H1 (cell line): ENCODE data around the gene CTBP2. TPM values are rescaled to one million over a fixed set of nuclear protein-coding genes. Genes with fewer than 3 reads are reported as not detected.

ENCODE experiments used
- CTCF ChIA-PET: fragments of 300-600 bp; sonication (Branson Sonifier 250); formaldehyde crosslinking; loops from one replicate; lab custom pipeline; 2021; ENCODE audit not compliant: partially characterized antibody; lab: Charles Lee
- POLR2A ChIA-PET: fragments of 300-600 bp; sonication (Branson Sonifier 250); formaldehyde crosslinking; loops from one replicate; lab custom pipeline; 2021; ENCODE audit warnings: inconsistent platforms; ENCODE audit not compliant: partially characterized antibody; lab: Charles Lee
- DNase-seq, 2 experiments: peaks; one replicate each; pipeline versions ENCODE4 v3.0.0 to v3.0.0-alpha.2; 2010 to 2022; ENCODE audit warnings: low spot score in 2 of 2, low read depth in 1 of 2, mixed read lengths in 1 of 2
- FAIRE-seq: peaks from 2 replicates; lab custom pipeline; 2011; peaks lifted over from hg19 to GRCh38; lab: Jason Lieb, UNC
- H2AFZ ChIP-seq: 2 replicates; pipeline ENCODE4 v1.8.1; 2012; ENCODE audit warnings: low read length, inconsistent platforms
- H2AK5ac ChIP-seq: 2 replicates; pipeline ENCODE4 v1.6.1; 2013; ENCODE audit warnings: low read depth, low read length
- H2BK120ac ChIP-seq: replicated peaks from 2 replicates; pipeline ENCODE3; 2013; ENCODE audit warnings: low read depth, low read length, inconsistent platforms
- H2BK12ac ChIP-seq: 2 replicates; pipeline ENCODE4 v1.6.1; 2013; ENCODE audit warnings: low read depth, low read length
- H2BK15ac ChIP-seq: 2 replicates; pipeline ENCODE4 v1.6.1; 2013; ENCODE audit warnings: low read length
- H2BK20ac ChIP-seq: 2 replicates; pipeline ENCODE4 v1.6.1; 2013; ENCODE audit warnings: low read length
- H2BK5ac ChIP-seq: 2 replicates; pipeline ENCODE4 v1.6.1; 2013; ENCODE audit warnings: low read depth, low read length
- H3K14ac ChIP-seq: 2 replicates; pipeline ENCODE4 v1.6.1; 2013; ENCODE audit warnings: inconsistent platforms; ENCODE audit not compliant: insufficient read length
- H3K18ac ChIP-seq: 2 replicates; pipeline ENCODE4 v1.6.1; 2013; ENCODE audit warnings: low read length; ENCODE audit errors: extremely low read depth
- H3K23ac ChIP-seq: 2 replicates; pipeline ENCODE4 v1.6.1; 2013; ENCODE audit warnings: inconsistent platforms; ENCODE audit not compliant: insufficient read length
- H3K23me2 ChIP-seq: 2 replicates; pipeline ENCODE4 v1.6.1; 2013; ENCODE audit warnings: low read depth, low read length
- H3K27ac ChIP-seq: 2 replicates; pipeline ENCODE4 v1.6.1; 2011; ENCODE audit warnings: low read depth, low read length, inconsistent platforms
- H3K27me3 ChIP-seq, 4 experiments: replicated peaks in 1 of 4; 1 replicate in 1 of 4; 2 replicates in 3 of 4; pipeline versions ENCODE4 v1.6.1 to v1.8.1; 2011 to 2013; ENCODE audit warnings: low read length in 3 of 4, mild to moderate bottlenecking in 3 of 4, inconsistent platforms in 2 of 4, mixed read lengths in 2 of 4, moderate library complexity in 1 of 4; ENCODE audit not compliant: control insufficient read depth in 3 of 4, insufficient read depth in 3 of 4; ENCODE audit errors: extremely low read depth in 1 of 4
- H3K36me3 ChIP-seq, 4 experiments: 2 replicates each; pipeline versions ENCODE4 v1.6.1 to v1.8.1; 2011 to 2013; ENCODE audit warnings: mild to moderate bottlenecking in 4 of 4, low read length in 3 of 4, moderate library complexity in 2 of 4, control low read depth in 1 of 4, inconsistent platforms in 1 of 4; ENCODE audit not compliant: insufficient read depth in 4 of 4, control insufficient read depth in 2 of 4
- H3K4ac ChIP-seq: replicated peaks from 2 replicates; pipeline ENCODE3; 2013; ENCODE audit warnings: low read length, low read depth, mixed read lengths, inconsistent platforms; ENCODE audit not compliant: insufficient read length
- H3K4me1 ChIP-seq, 4 experiments: replicated peaks in 1 of 4; 1 replicate in 1 of 4; 2 replicates in 3 of 4; pipeline versions ENCODE4 v1.6.1 to v1.8.1; 2011 to 2013; ENCODE audit warnings: low read length in 3 of 4, inconsistent platforms in 2 of 4, mixed read lengths in 1 of 4; ENCODE audit not compliant: insufficient read depth in 4 of 4, control insufficient read depth in 3 of 4
- H3K4me2 ChIP-seq, 2 experiments: 2 replicates each; pipeline versions ENCODE4 v1.6.1 to v1.8.1; 2011 to 2013; ENCODE audit warnings: low read depth in 2 of 2, low read length in 2 of 2, control low read depth in 1 of 2, inconsistent platforms in 1 of 2, mild to moderate bottlenecking in 1 of 2; ENCODE audit not compliant: insufficient read depth in 1 of 2
- H3K4me3 ChIP-seq, 4 experiments: fragments of 200-600, 300-600 bp in 1 of 4; sonication (generic), shearing (Covaris generic), sonication (Bioruptor Twin) in 1 of 4; 2 replicates each; pipeline versions ENCODE4 v1.5.1 to v1.8.1; 2011 to 2016; ENCODE audit warnings: low read length in 4 of 4, low read depth in 3 of 4, control low read depth in 2 of 4, inconsistent platforms in 2 of 4, mild to moderate bottlenecking in 2 of 4, mixed read lengths in 1 of 4, moderate library complexity in 1 of 4; ENCODE audit not compliant: insufficient read depth in 2 of 4; ENCODE audit errors: extremely low read depth in 1 of 4
- H3K56ac ChIP-seq: replicated peaks from 2 replicates; pipeline ENCODE3; 2013; ENCODE audit warnings: low read depth, mild to moderate bottlenecking, mixed read lengths, low read length, inconsistent platforms; ENCODE audit not compliant: insufficient read length
- H3K79me1 ChIP-seq: 2 replicates; pipeline ENCODE4 v1.6.1; 2013; ENCODE audit warnings: low read depth, low read length, control low read depth
- H3K79me2 ChIP-seq, 2 experiments: 2 replicates each; pipeline versions ENCODE4 v1.6.1 to v1.8.1; 2012 to 2013; ENCODE audit warnings: low read length in 2 of 2, mild to moderate bottlenecking in 2 of 2, inconsistent platforms in 1 of 2; ENCODE audit not compliant: insufficient read depth in 2 of 2, control insufficient read depth in 1 of 2
- H3K9ac ChIP-seq, 4 experiments: replicated peaks in 1 of 4; 1 replicate in 1 of 4; 2 replicates in 3 of 4; pipeline versions ENCODE4 v1.6.1 to v1.8.1; 2011 to 2013; ENCODE audit warnings: low read depth in 3 of 4, low read length in 3 of 4, control low read depth in 2 of 4, mild to moderate bottlenecking in 2 of 4, moderate library complexity in 2 of 4, inconsistent platforms in 1 of 4; ENCODE audit errors: extremely low read depth in 1 of 4
- H3K9me3 ChIP-seq, 2 experiments: 2 replicates each; pipeline versions ENCODE4 v1.6.1 to v1.8.1; 2012 to 2013; ENCODE audit warnings: mild to moderate bottlenecking in 2 of 2, moderate library complexity in 2 of 2, control low read depth in 1 of 2, inconsistent platforms in 1 of 2, low read depth in 1 of 2, low read length in 1 of 2, mixed read lengths in 1 of 2; ENCODE audit not compliant: insufficient read depth in 2 of 2
- H4K20me1 ChIP-seq, 2 experiments: replicated peaks in 1 of 2; 2 replicates each; pipeline versions ENCODE3 to v1.8.1; 2011 to 2013; ENCODE audit warnings: inconsistent platforms in 2 of 2, low read length in 2 of 2, mild to moderate bottlenecking in 1 of 2; ENCODE audit not compliant: insufficient read depth in 2 of 2, control insufficient read depth in 1 of 2
- H4K5ac ChIP-seq: 2 replicates; pipeline ENCODE4 v1.6.1; 2013; ENCODE audit warnings: low read length, low read depth, mixed read lengths, inconsistent platforms; ENCODE audit not compliant: insufficient read length
- H4K8ac ChIP-seq: 2 replicates; pipeline ENCODE4 v1.8.0; 2013; ENCODE audit warnings: mild to moderate bottlenecking, moderate library complexity, low read length, inconsistent platforms; ENCODE audit not compliant: insufficient read depth; ENCODE audit errors: extremely low read depth
- H4K91ac ChIP-seq: replicated peaks from 2 replicates; pipeline ENCODE3; 2013; ENCODE audit warnings: low read length, mixed read lengths, inconsistent platforms; ENCODE audit not compliant: insufficient read length
- ASH2L ChIP-seq: fragments of 200-600, 300-600 bp; sonication (generic); IDR thresholded peaks from one replicate; pipeline ENCODE4 v1.7.1; 2017; ENCODE audit warnings: low read length
- BACH1 ChIP-seq: IDR thresholded peaks from 2 replicates; pipeline ENCODE4 v1.6.1; 2012; ENCODE audit warnings: low read length, improper control_type of control experiment
- CBX8 ChIP-seq: fragments of 300-800, 300-1000 bp; sonication (generic); IDR thresholded peaks from 2 replicates; pipeline ENCODE4 v1.7.1; 2016; ENCODE audit warnings: low read depth, low read length, borderline replicate concordance
- CEBPB ChIP-seq: IDR thresholded peaks from 2 replicates; pipeline ENCODE4 v1.6.1; 2012; ENCODE audit warnings: low read depth, low read length
- EGR1 ChIP-seq: IDR thresholded peaks from 2 replicates; pipeline ENCODE4 v1.6.1; 2011; ENCODE audit warnings: low read depth, low read length, borderline replicate concordance
- HDAC2 ChIP-seq, 2 experiments: fragments of 300-600 bp in 1 of 2; sonication (generic) in 1 of 2; IDR thresholded peaks; 2 replicates each; pipeline ENCODE4 v1.6.1; 2011 to 2012; ENCODE audit warnings: low read depth in 2 of 2, low read length in 2 of 2, mild to moderate bottlenecking in 2 of 2, moderate library complexity in 2 of 2, borderline replicate concordance in 1 of 2, inconsistent platforms in 1 of 2
- NRF1 ChIP-seq: IDR thresholded peaks from 2 replicates; pipeline ENCODE4 v1.6.1; 2011; ENCODE audit warnings: mild to moderate bottlenecking, low read depth, low read length, improper control_type of control experiment
- POLR2AphosphoS5 ChIP-seq: IDR thresholded peaks from 2 replicates; pipeline ENCODE4 v1.6.1; 2011; ENCODE audit warnings: low read depth, low read length
- POU5F1 ChIP-seq: IDR thresholded peaks from 2 replicates; pipeline ENCODE4 v1.6.1; 2011; ENCODE audit warnings: low read depth, mild to moderate bottlenecking, low read length, moderate library complexity
- RAD21 ChIP-seq, 2 experiments: IDR thresholded peaks in 1 of 2; conservative IDR thresholded peaks in 1 of 2; 2 replicates each; pipeline ENCODE4 v1.6.1; 2011; ENCODE audit warnings: low read depth in 2 of 2, low read length in 2 of 2, improper control_type of control experiment in 1 of 2, inconsistent platforms in 1 of 2, mild to moderate bottlenecking in 1 of 2, moderate library complexity in 1 of 2
- RBBP5 ChIP-seq: IDR thresholded peaks from 2 replicates; pipeline ENCODE4 v1.7.1; 2012; ENCODE audit warnings: low read depth, mild to moderate bottlenecking, inconsistent platforms, low read length, moderate library complexity, borderline replicate concordance
- SIX5 ChIP-seq: IDR thresholded peaks from 2 replicates; pipeline ENCODE4 v1.6.1; 2011; ENCODE audit warnings: mild to moderate bottlenecking, low read depth, low read length
- SUZ12 ChIP-seq: fragments of 200-600 bp; sonication (generic); IDR thresholded peaks from 2 replicates; pipeline ENCODE4 v1.6.1; 2012; ENCODE audit warnings: mild to moderate bottlenecking, inconsistent platforms, low read length, moderate library complexity, mixed read lengths
- WGBS, 2 experiments: shearing (Covaris generic) in 1 of 2; methylation state at CpG; one replicate each; pipeline versions ENCODE4 v1.1.6 to v1.1.7; 2013 to 2015; ENCODE audit warnings: low lambda C conversion rate in 2 of 2, mixed read lengths in 2 of 2, inconsistent platforms in 1 of 2, low coverage in 1 of 2, missing lambda C conversion rate in 1 of 2; ENCODE audit not compliant: insufficient replicate concordance in 2 of 2, insufficient coverage in 1 of 2, insufficient read length in 1 of 2; ENCODE audit errors: extremely low coverage in 1 of 2, missing lambda C conversion rate in 1 of 2; 5-methylcytosine and 5-hydroxymethylcytosine counted together
- polyA plus RNA-seq, 7 experiments: library from polyadenylated mRNA; depleted of rRNA in 3 of 7; stranded (reverse) in 5 of 7; unstranded in 2 of 7; fragments of >200 nt in 5 of 7; fragments of 200-250 nt in 2 of 7; gene quantifications; 1 replicate in 5 of 7; 2 replicates in 1 of 7; 4 replicates in 1 of 7; pipeline versions ENCODE4 v1.2.1 to v1.2.3, GENCODE V29; 2011 to 2013; ENCODE audit warnings: missing spikeins in 2 of 7, mixed read lengths in 2 of 7
- total RNA-seq: library from RNA; stranded (reverse); fragmentation: NEBNext Ultra II Directional; extraction: Animal tissue kit (Norgen Biotek cat#: 25700); gene quantifications from 2 replicates; pipeline ENCODE4 v1.2.1, GENCODE V29; 2021
- TF ChIP-seq, protein P1 (sequence below): IDR thresholded peaks from 2 replicates; pipeline ENCODE4 v1.6.1; 2012; ENCODE audit warnings: inconsistent platforms

CTBP2 gene
- total and polyA plus RNA-seq, 2 of the 8 experiments (the other 6 are each of a cell fraction or from before 2014, with no cell fraction given) = 208 to 221 TPM

DNA sequence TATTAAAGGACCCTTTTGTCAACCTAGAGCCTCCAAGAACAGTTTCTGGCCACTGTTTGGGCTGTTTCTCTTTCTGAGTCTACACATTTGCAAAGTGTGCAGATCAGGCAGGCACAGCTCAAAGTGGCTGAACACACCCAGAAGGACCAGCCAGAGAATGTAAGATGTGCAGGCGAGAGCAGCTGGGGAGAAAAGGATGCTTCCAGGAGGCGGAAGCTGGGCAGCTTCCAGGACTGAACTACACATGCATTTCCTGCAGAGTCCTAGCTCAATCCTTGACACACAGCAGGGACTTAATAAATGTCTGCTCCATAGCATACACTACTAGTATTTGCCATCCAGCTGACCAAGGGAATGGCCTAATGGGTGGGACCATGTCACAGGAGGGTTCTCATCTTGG lies 70.9 kb downstream of the CTBP2 start:
- FAIRE-seq = no peak
- 68% methylated on average over 2 of the region's 2 CpGs; no CpG with 5 or more reads in 1 of the 2 experiments for WGBS, 2 experiments
- POLR2A ChIA-PET = interaction anchor here (0.8 to 1.0 kb wide), 2 partner anchors 9 to 11 kb away, joined by 3 read pairs; no protein-coding TSS in a partner anchor
- TF ChIP-seq RBBP5 (no peak), HDAC2 (IDR thresholded peaks at IDR 0.05; ENCODE audit: borderline replicate concordance in 1 of 2, low read depth in 2 of 2, low read length in 2 of 2) (no peak), CEBPB (no peak), POLR2AphosphoS5 (no peak), CBX8 (no peak), ASH2L (no peak), SUZ12 (no peak), SIX5 (no peak), NRF1 (no peak), BACH1 (no peak), POU5F1 (no peak), EGR1 (no peak), RAD21 (IDR thresholded peaks at IDR 0.05 in 1 of 2, conservative IDR thresholded peaks at IDR 0.05 in 1 of 2; ENCODE audit: low read depth in 2 of 2, low read length in 2 of 2) (no peak)
- TF ChIP-seq, protein P1, sequence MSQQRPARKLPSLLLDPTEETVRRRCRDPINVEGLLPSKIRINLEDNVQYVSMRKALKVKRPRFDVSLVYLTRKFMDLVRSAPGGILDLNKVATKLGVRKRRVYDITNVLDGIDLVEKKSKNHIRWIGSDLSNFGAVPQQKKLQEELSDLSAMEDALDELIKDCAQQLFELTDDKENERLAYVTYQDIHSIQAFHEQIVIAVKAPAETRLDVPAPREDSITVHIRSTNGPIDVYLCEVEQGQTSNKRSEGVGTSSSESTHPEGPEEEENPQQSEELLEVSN = no peak

More for the DNA sequence above, 70.9 kb downstream of the CTBP2 start:
- Histone ChIP-seq H3K27me3 (no peaks in the 10 kb centered on the region), H3K79me2 (peaks cover 37 to 100% of the 10 kb centered on the region in 2 experiments), H3K4me1 (peaks cover 0 to 18% (median 5%) of the 10 kb centered on the region in 4 experiments; a peak in 4 of 7 replicates), H3K4me3 (no peak overlapping the region), H3K9ac (no peak overlapping the region), H2AFZ (no peak overlapping the region), H3K4me2 (no peak overlapping the region), H3K18ac (no peak overlapping the region), H2BK120ac (no peak overlapping the region), H3K4ac (no peak overlapping the region), H3K9me3 (no peaks in the 10 kb centered on the region), H2BK20ac (no peak overlapping the region), H3K36me3 (peaks cover 0 to 40% (median 7%) of the 10 kb centered on the region in 4 experiments; a peak in 5 of 8 replicates), H2BK15ac (no peak overlapping the region), H3K23me2 (no peaks in the 10 kb centered on the region), H2BK5ac (no peak overlapping the region), H3K79me1 (peaks cover 42% of the 10 kb centered on the region), H3K27ac (no peak overlapping the region), H3K23ac (no peak overlapping the region), H4K20me1 (peaks cover 59 to 67% of the 10 kb centered on the region in 2 experiments), H3K56ac (no peak overlapping the region), H4K91ac (no peak overlapping the region), H4K5ac (no peak overlapping the region), H3K14ac (no peak overlapping the region), H2BK12ac (no peak overlapping the region), H2AK5ac (no peak overlapping the region), H4K8ac (no peak overlapping the region)
- CTCF ChIA-PET = interaction anchor here (1.6 to 2.3 kb wide), 4 partner anchors 9 to 28 kb away, joined by 5 to 8 read pairs (median 5); no protein-coding TSS in a partner anchor
- no peak for DNase-seq
